Activated CD4-positive, alpha-beta T cell treated with anti-CD3 and anti-CD28 coated beads, Interleukin-2, amount 50 U/mL, for 48 hours (primary cell): Measurements from ENCODE around the gene OSBPL8.

ENCODE experiments used
- DNase-seq, 2 experiments: peaks; one replicate each; pipeline ENCODE4 v3.0.0-alpha.2; 2020

The OSBPL8 gene

DNA sequence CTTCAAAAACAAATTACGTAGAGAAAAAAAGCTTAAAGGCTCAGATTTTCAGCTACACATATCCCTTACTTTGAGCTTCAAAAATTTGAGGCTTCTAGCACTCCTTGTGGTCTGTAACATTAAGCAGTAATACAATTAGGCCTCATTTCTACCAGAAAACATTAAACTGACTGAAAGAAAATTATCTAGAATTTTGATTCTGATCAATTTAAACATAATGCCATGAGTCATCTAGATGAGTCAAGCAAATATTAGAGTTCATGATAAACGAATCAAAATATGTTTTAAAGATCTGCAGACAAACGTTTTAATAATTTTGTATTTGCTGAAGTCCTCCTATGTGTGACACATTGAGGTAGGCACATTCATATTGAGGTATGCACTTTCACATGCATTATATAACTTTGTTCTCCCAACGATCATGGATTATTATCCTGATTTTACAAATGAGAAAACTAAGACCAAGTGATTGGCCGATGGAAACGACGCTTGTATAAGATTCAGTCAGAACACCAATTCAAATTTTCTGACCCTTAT, 4.3 kb downstream of the OSBPL8 start:
- no peak for DNase-seq

- DNase-seq: no peak
These were observed 5.0 kb downstream of the OSBPL8 start for GRCh38 chr12:76554405-76555230.

DNA sequence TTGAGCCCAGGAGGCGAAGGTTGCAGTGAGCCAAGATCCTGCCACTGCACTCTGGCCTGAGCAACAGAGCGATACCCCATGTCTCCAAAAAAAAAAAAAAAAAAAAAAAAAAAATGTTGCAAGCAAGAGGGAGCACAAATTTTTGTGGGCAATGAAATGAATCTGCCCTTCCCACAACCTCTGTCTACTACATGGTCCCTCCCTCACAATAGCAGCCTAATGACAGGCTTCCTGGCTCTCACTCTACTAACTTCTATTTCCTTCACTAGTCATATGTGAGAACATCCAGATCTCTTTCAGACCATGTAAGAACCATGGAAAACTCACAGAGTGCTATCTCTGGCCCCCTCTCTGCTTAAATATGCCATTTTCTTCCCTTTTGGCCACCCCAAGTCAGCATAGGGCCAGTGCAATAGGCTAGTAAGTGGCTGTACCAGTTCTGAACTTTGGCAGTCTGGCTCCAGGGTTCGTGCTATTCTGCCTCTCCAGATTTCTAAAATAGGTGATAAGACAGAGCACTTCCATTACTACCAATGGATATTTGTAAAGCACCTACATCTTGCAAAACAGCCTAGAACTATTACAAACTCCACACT, 7.1 kb downstream of the OSBPL8 start:
- DNase-seq: no peak

- no peak for DNase-seq
These were observed 8.1 kb downstream of the OSBPL8 start for GRCh38 chr12:76551482-76551888.

- no peak for DNase-seq
These were observed 10.4 kb downstream of the OSBPL8 start for GRCh38 chr12:76549131-76549530.

- DNase-seq: no peak
These were observed 11.2 kb downstream of the OSBPL8 start for GRCh38 chr12:76548222-76548837.

GRCh38 chr12:76547526-76547925, 12.0 kb downstream of the OSBPL8 start:
- no peak for DNase-seq

DNA sequence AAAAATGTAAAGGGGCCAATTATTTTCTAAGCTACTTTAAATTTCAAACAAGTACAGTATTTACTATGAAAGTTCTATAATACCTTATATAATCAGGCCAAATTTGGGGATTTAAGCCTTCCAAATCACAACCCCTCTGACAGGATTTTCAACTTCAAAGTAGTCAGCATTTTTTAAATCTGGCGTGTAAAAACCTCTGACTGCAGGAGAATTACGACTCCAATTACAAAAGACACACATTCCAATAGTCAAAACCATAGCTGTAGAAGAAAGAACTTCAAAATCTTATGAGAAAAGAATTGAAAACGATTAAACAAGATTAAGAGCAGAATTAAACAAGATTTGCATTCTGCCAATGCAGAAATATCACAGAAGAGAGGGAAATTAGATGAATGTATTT, 12.7 kb downstream of the OSBPL8 start:
- no peak for DNase-seq

DNA sequence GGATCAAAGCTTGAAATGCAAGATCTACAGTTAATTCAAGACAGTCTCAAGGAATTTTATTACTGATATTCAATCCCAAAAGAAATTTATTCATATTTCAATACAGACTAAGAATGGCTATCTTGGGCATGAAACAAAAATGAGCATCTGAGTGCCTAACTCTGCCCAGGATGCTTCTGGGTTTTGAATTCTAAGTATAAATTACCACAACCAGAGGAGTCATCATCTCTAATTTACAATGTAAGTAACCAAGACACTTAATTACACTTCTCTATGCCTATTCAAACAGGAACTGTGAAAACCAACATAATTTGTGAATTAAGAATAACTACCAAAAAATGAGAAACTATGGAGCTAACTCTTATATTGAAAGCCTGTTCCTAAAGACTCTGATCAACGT, 14.1 kb downstream of the OSBPL8 start:
- DNase-seq: no peak

- no peak for DNase-seq
These were observed 14.8 kb downstream of the OSBPL8 start for GRCh38 chr12:76544601-76545261.

- DNase-seq: no peak
These were observed 15.7 kb downstream of the OSBPL8 start for GRCh38 chr12:76543813-76544347.

DNA sequence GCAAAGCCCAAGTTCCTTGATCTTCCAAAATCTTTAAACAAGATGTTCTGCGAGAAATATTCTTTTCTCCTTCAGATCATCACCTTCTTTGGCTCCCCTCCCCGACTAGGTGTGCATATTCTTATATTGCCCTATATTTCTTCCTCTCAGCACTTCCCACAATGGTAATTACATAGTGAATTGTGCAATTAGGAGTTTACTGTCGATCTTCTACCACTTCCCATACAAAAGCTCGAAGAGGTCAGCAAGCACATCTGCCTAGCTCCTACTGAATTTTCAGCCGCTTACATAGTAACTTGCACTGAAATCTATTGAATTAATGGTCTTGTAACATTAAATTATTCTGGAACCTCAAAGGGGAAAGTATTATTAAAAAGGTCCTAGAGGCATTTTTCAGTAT, 16.7 kb downstream of the OSBPL8 start:
- no peak for DNase-seq

- DNase-seq: no peak
These were observed 19.8 kb downstream of the OSBPL8 start for GRCh38 chr12:76539727-76540126.

- no peak for DNase-seq
These were observed 21.6 kb downstream of the OSBPL8 start for GRCh38 chr12:76537923-76538322.

- DNase-seq: no peak
These were observed 23.0 kb downstream of the OSBPL8 start for GRCh38 chr12:76536546-76536945.

- no peak for DNase-seq
These were observed 24.4 kb downstream of the OSBPL8 start for GRCh38 chr12:76535170-76535569.

- DNase-seq: no peak
These were observed 26.2 kb downstream of the OSBPL8 start for GRCh38 chr12:76533331-76533730.

DNA sequence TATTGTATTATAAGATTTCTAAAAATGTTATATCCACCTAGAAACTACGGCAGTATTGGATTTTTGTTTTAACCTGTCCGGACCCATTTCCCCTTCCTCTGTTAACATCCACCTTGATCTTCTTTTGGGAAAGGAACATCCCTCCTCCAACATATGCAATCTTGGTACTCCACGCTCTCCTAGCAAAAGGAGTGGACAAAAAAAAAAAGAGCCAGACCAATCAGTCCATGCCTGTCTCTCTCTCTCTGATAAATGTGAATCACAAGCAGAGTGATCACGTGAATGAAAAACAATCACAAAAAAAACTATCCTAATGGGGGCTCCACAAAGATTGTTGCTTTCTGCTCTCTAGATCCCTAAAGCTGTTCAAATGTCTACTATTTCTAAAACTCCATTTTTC, 27.1 kb downstream of the OSBPL8 start:
- DNase-seq: no peak

- no peak for DNase-seq
These were observed 28.5 kb downstream of the OSBPL8 start for GRCh38 chr12:76531056-76531455.

DNA sequence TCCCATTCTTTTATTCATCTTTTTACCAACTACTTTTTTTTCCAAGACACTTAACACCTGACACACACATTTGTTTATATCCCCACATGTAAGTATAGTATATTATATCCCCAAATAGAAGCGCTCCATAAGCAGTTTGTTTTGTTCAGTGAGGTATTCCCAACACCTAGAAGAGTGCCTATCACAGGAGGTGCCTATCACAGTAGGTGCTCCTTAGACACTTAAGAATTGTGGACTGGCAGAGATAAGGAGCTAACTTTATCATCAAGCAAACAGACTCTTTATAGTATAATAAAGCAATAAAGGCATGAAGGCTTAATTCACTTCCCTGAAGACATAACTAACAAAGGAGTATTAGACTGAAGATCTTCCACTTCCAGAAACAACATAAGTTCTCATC, 29.1 kb downstream of the OSBPL8 start:
- DNase-seq: no peak

- no peak for DNase-seq
These were observed 30.2 kb downstream of the OSBPL8 start for GRCh38 chr12:76529226-76529918.

- DNase-seq: no peak
These were observed 36.2 kb downstream of the OSBPL8 start for GRCh38 chr12:76523408-76523807.
